Measurements from ENCODE around the gene NDUFAF7. TPM values are rescaled to one million over a fixed set of nuclear protein-coding genes. Genes with fewer than 3 reads are reported as not detected.

Gene NDUFAF7
- total RNA-seq (2014; rRNA removed) (12.3 and 13.2 TPM in 2 replicates), Bru-seq, nascent RNA (percentile 70 among the genes with signal in this experiment), BruChase-seq, experiment 1, labeled RNA remaining after a 6-hour chase (percentile 72 among the genes with signal in this experiment), BruChase-seq, experiment 2, labeled RNA remaining after a 2-hour chase (percentile 81 among the genes with signal in this experiment)
- long read RNA-seq, transcript NDUFAF7-201 (10 exons, 2,176 nt): major isoform, 18 of 40 reads
- long read RNA-seq, partial matches to known transcripts: 2 of 40 reads
- long read RNA-seq, other reads (novel, unspliced or antisense): 20 of 40 reads

DNA sequence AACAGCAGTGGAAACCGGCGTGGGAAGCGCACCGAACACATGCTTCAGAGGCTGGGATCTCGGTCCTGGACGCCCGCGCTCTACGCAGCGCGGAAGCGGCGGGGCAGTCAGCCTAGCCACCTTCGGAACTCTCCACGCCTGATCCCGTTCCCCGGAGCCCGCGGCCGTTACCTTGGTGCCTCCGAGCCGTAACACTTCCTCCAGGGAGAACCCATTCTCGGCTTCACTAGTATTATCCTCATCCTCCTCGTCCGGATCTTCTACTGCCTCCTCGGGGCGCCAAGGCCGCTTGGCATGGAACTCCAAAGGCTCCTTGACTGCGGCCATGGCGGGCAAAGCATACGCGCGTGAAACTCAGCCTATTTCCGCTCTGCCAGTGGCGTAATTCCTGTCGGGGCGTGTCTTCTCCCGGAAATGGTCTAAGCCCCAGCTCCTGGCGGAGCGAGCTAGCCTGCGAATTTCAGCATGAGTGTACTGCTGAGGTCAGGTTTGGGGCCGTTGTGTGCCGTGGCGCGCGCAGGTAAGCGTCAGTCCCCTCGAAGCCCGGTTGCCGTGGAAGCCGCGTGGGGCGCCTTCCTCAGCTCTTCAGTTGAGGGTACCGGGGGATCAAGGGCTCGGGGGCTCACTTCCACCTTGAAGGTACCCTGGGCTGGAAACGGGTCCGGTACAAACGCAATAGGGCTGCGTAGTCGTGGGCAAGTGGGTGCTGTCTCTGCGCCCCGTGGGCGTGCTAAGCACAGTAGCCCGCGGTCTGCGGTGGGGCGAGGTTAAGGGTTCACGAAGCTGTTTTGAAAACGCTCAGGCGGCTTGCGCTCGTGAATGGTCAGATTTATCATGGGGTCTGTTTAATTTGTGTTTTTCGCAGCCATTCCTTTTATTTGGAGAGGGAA lies at the start of gene NDUFAF7, which contains the start of gene CEBPZ:
NDUFAF7 (plus strand) TSS at position 418 of the 890 bp plus-strand sequence; CDS start at position 466, 48 bp downstream.
CEBPZ (minus strand) TSS at position 356 of the 890 bp plus-strand sequence; CDS start at position 327, 29 bp downstream.
- H2AFZ ChIP-seq (ENCODE audit: low read length): peak within 1 kb of the TSS; percentile 89
- no peaks in the 10 kb centered on the region for H3K9me3 ChIP-seq (ENCODE audit: low read length)
- H3K4me1 ChIP-seq (ENCODE audit: insufficient read depth, low read length): peaks cover 23% of the 10 kb centered on the region
- peak; percentile 94 for DNase-seq
- H3K4me3 ChIP-seq (ENCODE audit: low read length): peak within 1 kb of the TSS; percentile 91
- H3K36me3 ChIP-seq (ENCODE audit: low read depth, low read length): peaks cover 24% of the 10 kb centered on the region
- peaks cover 96% of the 10 kb centered on the region for H3K79me2 ChIP-seq (ENCODE audit: low read length)
- H3K9ac ChIP-seq (ENCODE audit: low read length): peak within 1 kb of the TSS; percentile 92
- H3K27me3 ChIP-seq (ENCODE audit: low read length): no peaks in the 10 kb centered on the region
- peak within 1 kb of the TSS; percentile 66 for H3K27ac ChIP-seq (ENCODE audit: low read length)
- no peaks in the 10 kb centered on the region for H3K9me2 ChIP-seq (replicated peaks; ENCODE audit: low read length)
- peak within 1 kb of the TSS; percentile 91 for H3K4me2 ChIP-seq (ENCODE audit: low read length)
- TF ChIP-seq CTCF (conservative IDR thresholded peaks at IDR 0.05; ENCODE audit: low read depth, low read length) (no peak), EZH2 (IDR thresholded peaks at IDR 0.05; ENCODE audit: low read length, unreplicated experiment) (no peak), EZH2phosphoT487 (IDR thresholded peaks at IDR 0.05; ENCODE audit: borderline replicate concordance, low read length) (no peak)
- POLR2A ChIA-PET (ENCODE audit: unreplicated experiment): interaction anchor here (1.4 kb wide), 1 partner anchor 90 kb away, joined by 4 read pairs; no protein-coding TSS in a partner anchor
- ATAC-seq: peak; percentile 96
- peaks cover 20% of the 10 kb centered on the region for H4K20me1 ChIP-seq (ENCODE audit: low read length)
- CTCF ChIA-PET: no interaction called here
- BruUV-seq (replicated peaks): TSS peak; percentile 75
- H3F3A ChIP-seq (ENCODE audit: low read length, unreplicated experiment): no peaks in the 10 kb centered on the region
- intact Hi-C loops (cut with micrococcal nuclease): loop anchor here (2.0 kb wide), 1 partner anchor 75 kb away; the partner anchor contains the start of gene EIF2AK2

DNA sequence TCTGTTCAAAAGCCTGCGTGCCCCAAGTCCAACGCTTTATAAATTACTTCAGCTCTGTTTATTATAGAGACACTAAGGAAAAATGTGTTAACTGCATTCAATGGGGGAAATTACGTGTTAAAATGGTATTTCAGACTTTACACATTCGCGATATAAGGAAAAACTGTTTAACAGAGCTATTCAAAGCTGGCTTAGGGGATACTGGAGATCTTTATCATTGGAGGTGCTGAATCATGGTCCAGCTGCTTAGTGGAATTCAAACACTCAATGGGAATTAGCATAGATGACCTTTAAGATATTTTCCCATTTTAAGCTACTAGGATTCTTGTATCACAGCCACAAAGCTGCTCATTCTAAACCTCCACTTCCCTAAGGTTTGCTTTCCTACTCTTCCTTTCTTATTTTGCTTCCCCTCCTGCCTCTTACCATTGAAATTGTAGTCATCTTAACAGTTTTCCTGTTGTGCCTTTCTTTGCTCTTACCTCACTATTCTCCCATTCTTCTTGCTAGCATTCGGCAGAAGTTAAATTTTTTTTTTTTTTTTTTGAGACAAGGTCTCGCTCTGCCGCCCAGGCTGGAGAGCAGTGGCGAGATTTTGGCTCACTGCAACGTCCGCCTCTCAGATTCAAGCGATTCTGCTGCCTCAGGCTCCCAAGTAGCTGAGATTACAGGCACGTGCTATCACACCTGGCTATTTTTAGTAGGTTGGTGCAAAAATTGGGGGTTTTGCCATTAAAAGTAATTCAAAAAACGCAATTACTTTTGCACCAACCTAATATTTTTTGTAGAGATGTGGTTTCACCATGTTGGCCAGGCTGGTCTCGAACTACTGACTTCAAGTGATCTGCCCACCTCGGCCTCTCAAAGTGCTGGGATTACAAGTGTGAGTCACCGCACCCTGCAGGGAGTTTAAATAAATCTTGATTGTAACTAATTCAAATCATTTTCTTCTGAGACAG lies 49.5 kb upstream of the NDUFAF7 start:
- Histone ChIP-seq H3F3A (ENCODE audit: low read length, unreplicated experiment) (no peaks in the 10 kb centered on the region), H3K27ac (ENCODE audit: low read length) (no peak overlapping the region), H3K79me2 (ENCODE audit: low read length) (no peaks in the 10 kb centered on the region), H3K27me3 (ENCODE audit: low read length) (no peaks in the 10 kb centered on the region), H3K36me3 (ENCODE audit: low read depth, low read length) (no peaks in the 10 kb centered on the region), H3K9me3 (ENCODE audit: low read length) (no peaks in the 10 kb centered on the region), H3K4me1 (ENCODE audit: insufficient read depth, low read length) (no peaks in the 10 kb centered on the region), H3K9ac (ENCODE audit: low read length) (no peak overlapping the region), H3K4me2 (ENCODE audit: low read length) (no peak overlapping the region), H3K4me3 (ENCODE audit: low read length) (no peak overlapping the region), H2AFZ (ENCODE audit: low read length) (no peak overlapping the region), H3K9me2 (replicated peaks; ENCODE audit: low read length) (no peaks in the 10 kb centered on the region), H4K20me1 (ENCODE audit: low read length) (no peaks in the 10 kb centered on the region)
- no peak for ATAC-seq
- ChIA-PET POLR2A (ENCODE audit: unreplicated experiment) (no interaction called here), CTCF (no interaction called here)
- DNase-seq: no peak
- BruUV-seq (replicated peaks): no TSS peak
- TF ChIP-seq EZH2 (IDR thresholded peaks at IDR 0.05; ENCODE audit: low read length, unreplicated experiment) (no peak), EZH2phosphoT487 (IDR thresholded peaks at IDR 0.05; ENCODE audit: borderline replicate concordance, low read length) (no peak), CTCF (conservative IDR thresholded peaks at IDR 0.05; ENCODE audit: low read depth, low read length) (no peak)
- intact Hi-C loops (cut with micrococcal nuclease): no loop called here
